Measurements from ENCODE around the gene EPHB2.

EPHB2 gene

GRCh38 chr1:22892789-22893188 is 182.2 kb downstream of the EPHB2 start:
- DNase-seq = no peak

- no peak for DNase-seq
Observed at GRCh38 chr1:22893292-22893691, 182.7 kb downstream of the EPHB2 start.

DNA sequence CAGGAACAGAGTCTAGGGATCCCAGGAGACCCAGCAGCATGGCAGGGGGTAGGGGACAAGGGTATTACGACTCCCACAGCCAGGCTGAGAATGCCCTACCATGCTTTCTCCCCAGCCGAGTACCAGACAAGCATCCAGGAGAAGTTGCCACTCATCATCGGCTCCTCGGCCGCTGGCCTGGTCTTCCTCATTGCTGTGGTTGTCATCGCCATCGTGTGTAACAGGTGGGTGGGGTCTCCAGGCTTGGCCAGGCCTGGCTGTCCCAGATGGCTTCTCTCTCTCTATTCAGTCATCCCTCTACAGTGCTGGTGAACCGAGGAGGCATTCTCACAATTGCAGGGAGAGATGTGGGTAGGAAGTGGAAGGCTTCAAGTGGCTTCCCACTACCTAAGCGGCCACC is 184.7 kb downstream of the EPHB2 start:
- no peak for DNase-seq

DNA sequence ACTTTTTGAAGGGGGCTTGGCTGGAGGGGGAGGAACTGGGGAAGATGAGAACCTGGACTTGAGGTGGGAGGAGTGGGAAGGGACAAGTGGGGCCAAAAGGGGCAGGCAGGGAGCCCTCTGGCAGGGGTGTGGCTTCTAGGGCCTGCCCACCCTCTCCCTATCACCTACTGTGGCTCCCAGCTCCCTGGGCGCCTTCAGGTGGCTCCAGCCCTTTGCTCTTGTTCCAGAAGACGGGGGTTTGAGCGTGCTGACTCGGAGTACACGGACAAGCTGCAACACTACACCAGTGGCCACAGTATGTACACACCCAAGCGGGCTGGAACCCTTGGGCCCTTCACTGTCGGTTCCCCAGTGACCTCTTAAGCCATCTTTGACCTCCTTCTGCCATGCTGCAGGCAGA is 185.5 kb downstream of the EPHB2 start:
- DNase-seq = no peak

DNA sequence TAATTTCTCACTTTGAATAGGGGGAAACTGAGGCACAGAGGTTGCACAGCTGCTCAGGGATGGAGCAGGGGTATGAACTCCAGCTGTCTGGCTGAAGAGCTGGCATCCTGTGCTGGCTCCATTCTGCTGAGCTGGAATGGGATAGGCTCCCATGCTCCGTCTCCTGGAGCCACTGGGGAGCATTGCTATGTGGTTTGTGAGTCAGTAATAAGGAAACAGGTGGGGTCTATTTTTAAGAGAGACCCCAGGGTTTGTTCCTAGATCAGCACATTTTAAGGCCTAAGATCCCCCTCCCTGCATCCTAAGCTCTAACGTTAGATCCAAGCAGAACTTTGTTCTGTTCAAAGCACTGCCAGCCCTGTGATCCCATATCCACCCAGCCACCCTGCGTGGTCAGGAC is 189.8 kb downstream of the EPHB2 start:
- DNase-seq = no peak

GRCh38 chr1:22903113-22903512 is 192.5 kb downstream of the EPHB2 start:
- no peak for DNase-seq

- no peak for DNase-seq
Observed at GRCh38 chr1:22906968-22907367, 196.3 kb downstream of the EPHB2 start.

DNA sequence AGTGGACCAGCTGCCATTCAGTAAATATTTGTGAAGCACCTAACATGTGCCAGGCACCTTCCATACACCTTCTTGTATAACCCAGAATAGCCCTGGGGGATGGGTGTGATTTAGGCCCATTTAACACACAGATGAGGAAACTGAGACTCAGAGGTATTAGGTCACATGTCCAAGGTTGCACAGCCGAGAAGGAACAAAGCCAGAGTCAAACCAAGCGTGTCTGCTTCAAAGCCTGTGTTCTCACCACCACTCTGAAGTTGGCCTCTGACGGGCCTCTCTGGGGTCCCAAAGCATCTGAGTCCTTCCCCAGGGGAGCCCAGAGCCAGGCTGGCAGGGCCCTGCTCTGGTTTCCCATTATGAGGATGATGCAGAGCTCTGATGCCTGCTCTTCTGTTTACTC is 196.9 kb downstream of the EPHB2 start:
- no peak for DNase-seq

DNA sequence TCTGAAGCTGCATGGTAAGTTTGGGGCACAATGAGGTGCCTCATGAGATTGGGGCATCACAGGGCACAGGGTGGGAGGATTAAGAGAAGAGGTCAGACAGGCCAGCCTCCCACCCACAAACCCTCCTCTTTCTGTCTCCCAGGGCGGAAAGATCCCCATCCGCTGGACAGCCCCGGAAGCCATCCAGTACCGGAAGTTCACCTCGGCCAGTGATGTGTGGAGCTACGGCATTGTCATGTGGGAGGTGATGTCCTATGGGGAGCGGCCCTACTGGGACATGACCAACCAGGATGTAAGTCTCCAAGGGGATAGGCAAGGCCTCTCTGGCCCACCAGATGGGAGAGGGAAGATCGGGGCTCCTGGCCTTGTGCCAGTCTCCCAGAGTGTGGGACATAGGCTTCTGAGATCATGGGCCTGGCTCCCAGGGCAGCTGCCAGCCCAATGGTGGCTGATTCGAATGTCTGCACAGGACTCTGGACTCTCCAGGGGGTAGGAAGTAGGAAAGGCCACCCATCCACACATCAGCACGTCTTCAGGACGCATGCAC is 198.3 kb downstream of the EPHB2 start:
- DNase-seq = no peak

- no peak for DNase-seq
Observed at GRCh38 chr1:22910286-22910685, 199.6 kb downstream of the EPHB2 start.

DNA sequence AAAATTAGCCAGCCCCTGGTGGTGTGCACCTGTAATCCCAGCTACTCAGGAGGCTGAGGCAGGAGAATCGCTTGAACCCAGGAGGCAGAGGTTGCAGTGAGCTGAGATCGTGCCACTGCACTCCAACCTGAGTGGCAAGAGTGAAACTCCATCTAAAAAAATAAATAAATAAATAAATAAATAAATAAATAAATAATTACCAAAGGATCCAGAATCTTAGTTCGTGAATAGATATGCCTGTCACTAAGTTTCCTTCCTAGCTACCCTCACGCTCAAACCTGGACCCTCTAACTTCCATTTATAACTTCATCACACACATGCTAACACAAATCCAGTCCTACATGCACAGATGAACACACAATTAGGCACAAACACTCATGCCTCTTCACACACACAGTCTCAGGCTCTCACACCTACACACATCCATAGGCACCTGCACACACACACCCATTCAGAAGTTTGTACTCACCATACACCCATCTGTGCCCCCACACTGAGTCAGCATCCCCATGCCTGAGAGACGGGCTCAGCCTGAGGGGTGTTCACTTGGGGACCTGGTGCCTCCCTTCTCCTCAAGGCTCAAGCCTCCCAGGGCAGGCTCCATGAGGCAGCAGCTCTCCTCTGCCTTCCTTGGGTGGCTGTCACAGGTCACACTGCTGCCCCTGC is 200.5 kb downstream of the EPHB2 start:
- no peak for DNase-seq

DNA sequence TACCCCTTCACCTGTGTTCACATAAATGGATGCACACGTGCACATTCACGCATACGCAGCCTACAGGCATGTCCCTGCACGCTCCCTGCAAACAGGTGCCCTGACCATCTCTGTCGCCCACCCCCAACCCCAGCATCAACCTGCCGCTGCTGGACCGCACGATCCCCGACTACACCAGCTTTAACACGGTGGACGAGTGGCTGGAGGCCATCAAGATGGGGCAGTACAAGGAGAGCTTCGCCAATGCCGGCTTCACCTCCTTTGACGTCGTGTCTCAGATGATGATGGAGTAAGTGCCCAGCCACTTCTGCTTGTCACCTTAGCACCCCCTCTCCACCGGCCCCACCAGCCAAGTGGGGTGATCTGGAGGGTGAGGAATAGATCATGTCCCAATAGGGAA is 201.7 kb downstream of the EPHB2 start:
- DNase-seq = no peak

DNA sequence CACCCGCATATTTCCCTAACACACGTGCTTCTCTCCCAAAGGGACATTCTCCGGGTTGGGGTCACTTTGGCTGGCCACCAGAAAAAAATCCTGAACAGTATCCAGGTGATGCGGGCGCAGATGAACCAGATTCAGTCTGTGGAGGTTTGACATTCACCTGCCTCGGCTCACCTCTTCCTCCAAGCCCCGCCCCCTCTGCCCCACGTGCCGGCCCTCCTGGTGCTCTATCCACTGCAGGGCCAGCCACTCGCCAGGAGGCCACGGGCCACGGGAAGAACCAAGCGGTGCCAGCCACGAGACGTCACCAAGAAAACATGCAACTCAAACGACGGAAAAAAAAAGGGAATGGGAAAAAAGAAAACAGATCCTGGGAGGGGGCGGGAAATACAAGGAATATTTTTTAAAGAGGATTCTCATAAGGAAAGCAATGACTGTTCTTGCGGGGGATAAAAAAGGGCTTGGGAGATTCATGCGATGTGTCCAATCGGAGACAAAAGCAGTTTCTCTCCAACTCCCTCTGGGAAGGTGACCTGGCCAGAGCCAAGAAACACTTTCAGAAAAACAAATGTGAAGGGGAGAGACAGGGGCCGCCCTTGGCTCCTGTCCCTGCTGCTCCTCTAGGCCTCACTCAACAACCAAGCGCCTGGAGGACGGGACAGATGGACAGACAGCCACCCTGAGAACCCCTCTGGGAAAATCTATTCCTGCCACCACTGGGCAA is 202.9 kb downstream of the EPHB2 start:
- DNase-seq = no peak

- DNase-seq = no peak
Observed at GRCh38 chr1:22914156-22914555, 203.5 kb downstream of the EPHB2 start.

DNA sequence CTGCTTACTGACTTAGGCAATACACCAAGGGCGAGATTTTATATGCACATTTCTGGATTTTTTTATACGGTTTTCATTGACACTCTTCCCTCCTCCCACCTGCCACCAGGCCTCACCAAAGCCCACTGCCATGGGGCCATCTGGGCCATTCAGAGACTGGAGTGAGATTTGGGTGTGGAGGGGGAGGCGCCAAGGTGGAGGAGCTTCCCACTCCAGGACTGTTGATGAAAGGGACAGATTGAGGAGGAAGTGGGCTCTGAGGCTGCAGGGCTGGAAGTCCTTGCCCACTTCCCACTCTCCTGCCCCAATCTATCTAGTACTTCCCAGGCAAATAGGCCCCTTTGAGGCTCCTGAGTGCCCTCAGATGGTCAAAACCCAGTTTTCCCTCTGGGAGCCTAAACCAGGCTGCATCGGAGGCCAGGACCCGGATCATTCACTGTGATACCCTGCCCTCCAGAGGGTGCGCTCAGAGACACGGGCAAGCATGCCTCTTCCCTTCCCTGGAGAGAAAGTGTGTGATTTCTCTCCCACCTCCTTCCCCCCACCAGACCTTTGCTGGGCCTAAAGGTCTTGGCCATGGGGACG is 204.1 kb downstream of the EPHB2 start:
- no peak for DNase-seq

DNA sequence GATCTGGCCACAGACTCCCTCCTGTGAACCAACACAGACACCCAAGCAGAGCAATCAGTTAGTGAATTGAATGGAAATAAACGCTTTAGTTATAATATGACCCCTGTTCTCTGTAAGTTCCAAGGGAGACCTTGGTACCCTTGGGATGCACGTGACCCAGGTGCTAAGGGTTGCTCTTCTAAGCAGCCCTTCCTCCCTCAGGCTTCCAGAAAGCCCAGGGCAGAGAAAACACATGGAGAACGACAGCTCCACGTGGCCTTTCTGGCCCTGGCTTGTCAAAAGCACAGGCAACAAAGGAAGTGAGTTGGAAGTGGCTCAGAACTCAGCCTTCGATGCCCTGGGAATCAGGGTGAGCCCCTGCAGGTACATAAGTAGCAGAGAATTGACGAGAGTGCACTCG is 204.6 kb downstream of the EPHB2 start:
- DNase-seq = no peak

GRCh38 chr1:22915816-22916470 is 205.3 kb downstream of the EPHB2 start:
- no peak for DNase-seq

DNA sequence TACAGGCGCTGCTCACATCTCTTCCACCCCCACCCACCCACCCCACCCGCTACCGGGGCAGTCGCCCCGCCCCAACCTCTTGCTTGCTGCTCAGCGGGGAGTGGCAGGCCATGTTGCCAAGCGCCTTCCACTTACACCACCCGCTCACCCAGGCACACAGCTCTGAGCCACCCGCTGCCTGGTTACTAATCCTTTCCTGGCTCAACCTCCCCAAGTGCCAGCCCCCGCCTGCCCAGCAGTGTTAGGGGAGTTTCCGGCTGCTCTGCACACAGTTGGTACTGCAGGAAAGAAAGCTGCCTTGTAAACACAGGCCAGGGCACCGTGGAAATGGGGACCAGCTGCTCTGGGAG is 205.8 kb downstream of the EPHB2 start:
- no peak for DNase-seq

DNA sequence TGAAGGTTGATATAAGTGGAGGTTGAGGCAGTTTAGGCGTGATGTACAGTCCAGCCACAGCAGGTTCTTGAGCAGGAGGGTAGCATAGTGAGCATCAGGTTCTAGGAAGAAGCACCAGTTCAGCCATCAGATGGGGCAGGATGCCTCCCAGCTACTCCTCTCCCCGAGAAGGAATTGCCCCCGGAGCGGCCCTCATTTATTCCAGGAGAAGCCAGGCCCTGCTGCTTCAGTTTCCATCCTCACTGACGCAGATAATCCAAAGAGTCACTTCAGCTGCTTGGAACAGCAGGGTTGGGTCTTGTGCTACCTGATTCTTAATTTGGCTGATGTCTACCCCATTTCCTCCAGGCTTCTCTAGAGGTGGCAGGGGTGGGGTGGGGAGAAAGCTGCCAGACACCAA is 207.3 kb downstream of the EPHB2 start:
- no peak for DNase-seq

GRCh38 chr1:22918644-22919043 is 208.0 kb downstream of the EPHB2 start:
- no peak for DNase-seq

DNA sequence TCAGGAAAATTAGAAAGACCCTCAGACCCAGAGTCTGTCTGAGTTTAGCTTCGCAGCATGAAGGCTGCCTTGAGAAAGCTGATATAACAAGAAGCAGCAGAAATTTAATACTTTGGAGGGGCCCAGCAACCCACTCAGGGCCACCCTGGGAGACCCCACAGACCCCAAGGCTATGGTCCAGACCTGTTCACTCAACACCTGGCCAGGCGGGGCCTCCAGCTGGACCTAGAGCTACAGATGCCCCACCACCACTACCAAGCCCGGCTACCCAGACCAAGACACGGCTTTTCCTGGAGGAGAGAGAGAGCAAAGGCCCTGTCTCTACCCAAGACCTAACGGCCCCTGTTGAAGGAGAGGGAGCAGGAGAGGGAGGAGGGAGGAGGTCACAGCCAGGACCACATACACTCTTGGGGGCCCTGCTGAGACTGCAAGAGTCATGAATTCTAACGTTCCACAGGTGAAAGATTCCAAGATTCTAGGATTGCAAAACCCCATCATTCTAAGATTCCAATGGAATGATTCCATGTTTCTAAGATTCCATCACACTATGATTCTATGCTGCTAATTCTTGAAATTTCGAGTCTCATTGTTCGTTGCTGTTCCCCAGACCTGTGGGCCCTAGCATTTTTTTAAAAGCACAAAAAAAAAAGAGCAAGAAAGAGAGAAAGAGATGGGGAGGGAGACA is 208.8 kb downstream of the EPHB2 start:
- no peak for DNase-seq

DNA sequence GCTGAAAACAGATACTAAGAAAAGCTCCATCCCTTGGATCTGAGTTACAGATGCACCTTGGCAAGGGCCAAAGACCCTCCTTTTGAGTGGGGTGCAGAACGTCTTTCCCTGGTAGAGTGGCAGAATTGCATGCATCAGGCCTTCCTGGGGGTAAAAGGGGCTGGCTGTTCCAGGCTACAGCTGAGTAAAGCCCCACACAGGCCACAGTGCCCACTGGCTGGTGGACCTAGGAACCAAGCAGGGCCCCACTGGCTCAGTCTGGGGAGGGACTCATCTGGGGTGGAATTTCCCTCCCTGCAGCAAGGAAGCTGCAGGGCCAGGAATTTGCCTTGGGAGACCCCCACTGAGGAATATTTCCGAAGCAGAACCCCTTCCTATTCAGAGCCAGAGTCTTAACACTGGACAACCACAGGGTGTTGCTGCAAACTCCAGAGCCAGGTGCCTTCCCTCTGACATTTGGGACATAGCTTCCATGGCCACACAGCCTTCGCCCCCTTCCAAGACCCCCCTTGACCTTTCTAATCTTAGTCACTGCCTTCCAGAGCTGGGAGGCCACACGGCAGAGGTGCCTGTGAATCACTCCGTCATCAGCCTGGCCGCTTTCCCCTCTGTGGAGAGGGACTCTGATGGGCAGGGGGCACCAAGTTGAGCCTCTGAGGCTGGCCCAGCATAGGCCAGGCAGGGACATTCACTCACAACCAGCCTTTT is 209.5 kb downstream of the EPHB2 start:
- no peak for DNase-seq
